Airway epithelial cell (primary cell): ENCODE measurements around the gene CREB1. TPM values are rescaled to one million over a fixed set of nuclear protein-coding genes. Genes with fewer than 3 reads are reported as not detected.

ENCODE experiments used
- total RNA-seq: library from RNA; depleted of rRNA; stranded (reverse); fragments of >200 nt; gene quantifications from 2 replicates; pipeline ENCODE4 v1.2.3, GENCODE V29; 2015

Gene CREB1
- 14.1 and 21.6 TPM in 2 replicates for total RNA-seq

GRCh38 chr2:207529330-207530159, at the start of gene CREB1:
Gene CREB1, plus strand, starts transcription at chr2:207529962. Its CDS starts 25,674 bp downstream, at chr2:207555636.

GRCh38 chr2:207625014-207625907, 95.5 kb downstream of the CREB1 start, which contains the start of gene METTL21A:
Gene METTL21A, minus strand, starts transcription at chr2:207625394. Its CDS starts 1,019 bp downstream, at chr2:207624375.

Other genes starting within 250 kb of the CREB1 start
- 18.5 and 22.9 TPM in 2 replicates for gene METTL21A, start 95.4 kb downstream of the CREB1 start, total RNA-seq
- 8.8 and 9.1 TPM in 2 replicates for gene CCNYL1, start 181.7 kb downstream of the CREB1 start, total RNA-seq
- gene FZD5, start 239.9 kb downstream of the CREB1 start, total RNA-seq = 6.5 and 9.2 TPM in 2 replicates